HG03103 (cell line): ENCODE measurements around the gene PKM.

Source experiments
- ATAC-seq: cut with Tn5 transposase; IDR thresholded peaks from one replicate; pipeline ENCODE4 v1.9.1; 2021; ENCODE audit warnings: low read depth; ENCODE audit not compliant: unreplicated experiment

Gene PKM

GRCh38 chr15:72236381-72237003 lies 5.5 kb upstream of the PKM start:
- no peak for ATAC-seq

- ATAC-seq: no peak
Measured at GRCh38 chr15:72235298-72235697, 4.3 kb upstream of the PKM start.

- no peak for ATAC-seq
Measured at GRCh38 chr15:72233769-72234168, 2.8 kb upstream of the PKM start.

GRCh38 chr15:72231833-72232478 lies 966 bp upstream of the PKM start:
- no peak for ATAC-seq

- no peak for ATAC-seq
Measured at GRCh38 chr15:72230197-72231065, 559 bp downstream of the PKM start.

- no peak for ATAC-seq
Measured at GRCh38 chr15:72229947-72230196, 1.1 kb downstream of the PKM start.

GRCh38 chr15:72229076-72229946 lies 1.7 kb downstream of the PKM start:
- no peak for ATAC-seq

- no peak for ATAC-seq
Measured at GRCh38 chr15:72227720-72228119, 3.3 kb downstream of the PKM start.

- ATAC-seq: no peak
Measured at GRCh38 chr15:72227192-72227586, 3.8 kb downstream of the PKM start.

- ATAC-seq: no peak
Measured at GRCh38 chr15:72223278-72223677, 7.7 kb downstream of the PKM start.

GRCh38 chr15:72222393-72222792 lies 8.6 kb downstream of the PKM start:
- no peak for ATAC-seq

- no peak for ATAC-seq
Measured at GRCh38 chr15:72220687-72221086, 10.3 kb downstream of the PKM start.

- ATAC-seq: no peak
Measured at GRCh38 chr15:72217216-72217615, 13.8 kb downstream of the PKM start.

GRCh38 chr15:72216079-72216478 lies 14.9 kb downstream of the PKM start:
- ATAC-seq: no peak

- ATAC-seq: no peak
Measured at GRCh38 chr15:72207558-72208085, 23.4 kb downstream of the PKM start.

- no peak for ATAC-seq
Measured at GRCh38 chr15:72206677-72207000, 24.4 kb downstream of the PKM start.

- no peak for ATAC-seq
Measured at GRCh38 chr15:72205896-72206676, 24.9 kb downstream of the PKM start.

- ATAC-seq: no peak
Measured at GRCh38 chr15:72205273-72205672, 25.7 kb downstream of the PKM start.

GRCh38 chr15:72203507-72203837 lies 27.5 kb downstream of the PKM start:
- ATAC-seq: no peak

- ATAC-seq: no peak
Measured at GRCh38 chr15:72202801-72203506, 28.0 kb downstream of the PKM start.
